ENCODE data around the gene ATP1B2.

- TF ChIP-seq, protein P1, sequence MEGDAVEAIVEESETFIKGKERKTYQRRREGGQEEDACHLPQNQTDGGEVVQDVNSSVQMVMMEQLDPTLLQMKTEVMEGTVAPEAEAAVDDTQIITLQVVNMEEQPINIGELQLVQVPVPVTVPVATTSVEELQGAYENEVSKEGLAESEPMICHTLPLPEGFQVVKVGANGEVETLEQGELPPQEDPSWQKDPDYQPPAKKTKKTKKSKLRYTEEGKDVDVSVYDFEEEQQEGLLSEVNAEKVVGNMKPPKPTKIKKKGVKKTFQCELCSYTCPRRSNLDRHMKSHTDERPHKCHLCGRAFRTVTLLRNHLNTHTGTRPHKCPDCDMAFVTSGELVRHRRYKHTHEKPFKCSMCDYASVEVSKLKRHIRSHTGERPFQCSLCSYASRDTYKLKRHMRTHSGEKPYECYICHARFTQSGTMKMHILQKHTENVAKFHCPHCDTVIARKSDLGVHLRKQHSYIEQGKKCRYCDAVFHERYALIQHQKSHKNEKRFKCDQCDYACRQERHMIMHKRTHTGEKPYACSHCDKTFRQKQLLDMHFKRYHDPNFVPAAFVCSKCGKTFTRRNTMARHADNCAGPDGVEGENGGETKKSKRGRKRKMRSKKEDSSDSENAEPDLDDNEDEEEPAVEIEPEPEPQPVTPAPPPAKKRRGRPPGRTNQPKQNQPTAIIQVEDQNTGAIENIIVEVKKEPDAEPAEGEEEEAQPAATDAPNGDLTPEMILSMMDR (conservative IDR thresholded peaks at IDR 0.05), result no peak
- TF ChIP-seq EZH2 (IDR thresholded peaks at IDR 0.05; ENCODE audit: low read depth), result no peak
These were observed 54.8 kb downstream of the ATP1B2 start for GRCh38 chr17:7705269-7706255.
